ENCODE measurements around the gene GALNT10.
"Not testable (repeated sequence)": the region's sequence is repeated elsewhere in the genome, so short reads cannot be mapped to it uniquely, and the experiment has no call there.

GALNT10 gene, protein sequence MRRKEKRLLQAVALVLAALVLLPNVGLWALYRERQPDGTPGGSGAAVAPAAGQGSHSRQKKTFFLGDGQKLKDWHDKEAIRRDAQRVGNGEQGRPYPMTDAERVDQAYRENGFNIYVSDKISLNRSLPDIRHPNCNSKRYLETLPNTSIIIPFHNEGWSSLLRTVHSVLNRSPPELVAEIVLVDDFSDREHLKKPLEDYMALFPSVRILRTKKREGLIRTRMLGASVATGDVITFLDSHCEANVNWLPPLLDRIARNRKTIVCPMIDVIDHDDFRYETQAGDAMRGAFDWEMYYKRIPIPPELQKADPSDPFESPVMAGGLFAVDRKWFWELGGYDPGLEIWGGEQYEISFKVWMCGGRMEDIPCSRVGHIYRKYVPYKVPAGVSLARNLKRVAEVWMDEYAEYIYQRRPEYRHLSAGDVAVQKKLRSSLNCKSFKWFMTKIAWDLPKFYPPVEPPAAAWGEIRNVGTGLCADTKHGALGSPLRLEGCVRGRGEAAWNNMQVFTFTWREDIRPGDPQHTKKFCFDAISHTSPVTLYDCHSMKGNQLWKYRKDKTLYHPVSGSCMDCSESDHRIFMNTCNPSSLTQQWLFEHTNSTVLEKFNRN

GRCh38 chr5:154190595-154191304, at the start of gene GALNT10:
Gene GALNT10, plus strand, starts transcription at chr5:154190733. Its CDS starts 134 bp downstream, at chr5:154190867.
- in situ Hi-C loops (cut with HindIII; ENCODE audit: low sequenced_read_pairs), result no loop called here

DNA sequence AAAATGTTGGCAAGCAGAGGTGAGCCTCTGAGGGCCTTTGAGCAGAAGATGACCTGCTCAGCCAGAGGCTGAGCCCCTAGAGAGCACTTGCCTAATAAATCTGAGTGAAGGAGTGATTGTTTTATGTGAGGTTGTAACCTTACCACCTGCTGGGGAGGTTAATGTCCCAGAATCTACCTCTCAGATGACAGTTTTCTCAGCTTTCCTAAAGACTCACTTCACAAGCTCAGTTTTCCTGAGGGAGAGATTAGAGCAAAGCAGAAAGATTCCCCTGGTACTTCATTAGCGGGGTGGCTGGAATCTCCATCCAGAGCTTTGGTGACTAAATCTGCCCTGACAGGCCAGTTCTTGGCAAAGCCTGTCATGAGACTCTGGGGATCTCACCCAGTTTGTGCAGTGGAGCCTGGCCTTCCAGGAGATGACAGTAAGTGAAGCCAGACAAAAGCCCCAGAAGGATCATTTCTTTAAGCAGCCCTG, 48.8 kb upstream of the GALNT10 start:
- in situ Hi-C loops (cut with HindIII; ENCODE audit: low sequenced_read_pairs), result no loop called here

- in situ Hi-C loops (cut with HindIII; ENCODE audit: low sequenced_read_pairs), result no loop called here
Observed at GRCh38 chr5:154143211-154143641, 47.3 kb upstream of the GALNT10 start.

- in situ Hi-C loops (cut with HindIII; ENCODE audit: low sequenced_read_pairs), result no loop called here
Observed at GRCh38 chr5:154145268-154145667, 45.3 kb upstream of the GALNT10 start.

DNA sequence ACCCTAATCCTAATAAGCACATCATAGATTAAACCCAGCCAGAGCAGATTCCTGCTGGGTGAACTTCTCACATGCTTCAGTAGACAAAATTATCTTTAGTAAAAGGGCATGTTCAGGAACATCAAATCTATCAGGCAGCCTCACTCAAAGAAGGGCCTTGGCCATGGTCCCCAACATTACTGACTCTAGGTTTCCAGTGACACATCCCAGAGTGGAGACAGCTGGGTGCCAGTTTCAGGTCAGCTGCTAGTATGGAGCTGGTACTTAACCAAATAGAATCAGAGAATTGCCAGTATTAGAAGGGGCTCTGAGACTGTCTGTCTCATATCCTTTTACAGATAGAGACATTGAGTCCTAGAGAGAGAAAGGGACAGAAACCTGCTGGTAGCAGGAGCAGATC, 44.1 kb upstream of the GALNT10 start:
- in situ Hi-C loops (cut with HindIII; ENCODE audit: low sequenced_read_pairs), result no loop called here

GRCh38 chr5:154147666-154148065, 42.9 kb upstream of the GALNT10 start:
- in situ Hi-C loops (cut with HindIII; ENCODE audit: low sequenced_read_pairs), result no loop called here

GRCh38 chr5:154150471-154150870, 40.1 kb upstream of the GALNT10 start:
- in situ Hi-C loops (cut with HindIII; ENCODE audit: low sequenced_read_pairs), result not testable (repeated sequence)

GRCh38 chr5:154157483-154158378, 32.8 kb upstream of the GALNT10 start:
- in situ Hi-C loops (cut with HindIII; ENCODE audit: low sequenced_read_pairs), result no loop called here

DNA sequence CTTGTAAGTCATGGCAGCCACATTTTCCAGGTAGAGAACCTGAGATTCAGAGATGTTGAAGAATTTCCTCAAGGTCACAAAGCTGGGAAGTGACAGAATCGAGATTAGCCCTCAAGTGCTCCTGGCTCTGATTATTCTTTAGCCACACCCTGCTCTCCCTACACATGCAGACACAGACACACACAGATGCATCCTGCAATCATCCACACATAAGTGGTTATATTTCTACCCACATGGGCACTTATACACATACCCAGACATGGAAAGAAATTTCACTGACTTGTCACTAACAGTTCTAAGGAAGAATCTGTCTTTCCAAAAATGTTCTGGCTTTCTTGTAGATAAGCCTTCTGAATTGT, 32.2 kb upstream of the GALNT10 start:
- in situ Hi-C loops (cut with HindIII; ENCODE audit: low sequenced_read_pairs), result no loop called here

DNA sequence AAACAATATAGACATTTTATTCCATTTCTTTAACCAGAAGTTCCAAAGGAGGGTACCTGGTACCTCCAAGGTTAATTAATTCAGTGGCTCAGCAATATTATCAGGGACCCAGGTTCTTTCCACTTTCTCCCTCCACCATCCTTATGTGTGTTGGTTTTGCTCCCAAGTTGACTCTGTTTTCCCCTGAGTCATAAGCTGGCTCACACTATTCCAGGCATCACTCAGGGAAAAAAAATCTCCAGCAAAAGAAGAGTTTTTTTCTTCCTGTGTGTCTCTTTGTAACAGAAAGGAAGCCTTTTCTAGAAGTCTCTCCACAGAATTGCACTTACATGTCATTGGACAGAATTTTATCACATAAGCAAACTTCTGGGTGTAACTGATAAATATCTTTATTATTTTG, 31.2 kb upstream of the GALNT10 start:
- in situ Hi-C loops (cut with HindIII; ENCODE audit: low sequenced_read_pairs), result no loop called here

GRCh38 chr5:154162539-154163151, 27.9 kb upstream of the GALNT10 start:
- in situ Hi-C loops (cut with HindIII; ENCODE audit: low sequenced_read_pairs), result no loop called here

GRCh38 chr5:154163327-154164248, 26.9 kb upstream of the GALNT10 start:
- in situ Hi-C loops (cut with HindIII; ENCODE audit: low sequenced_read_pairs), result no loop called here

- in situ Hi-C loops (cut with HindIII; ENCODE audit: low sequenced_read_pairs), result no loop called here
Observed at GRCh38 chr5:154164249-154164581, 26.3 kb upstream of the GALNT10 start.

- in situ Hi-C loops (cut with HindIII; ENCODE audit: low sequenced_read_pairs), result no loop called here
Observed at GRCh38 chr5:154165886-154166285, 24.6 kb upstream of the GALNT10 start.

DNA sequence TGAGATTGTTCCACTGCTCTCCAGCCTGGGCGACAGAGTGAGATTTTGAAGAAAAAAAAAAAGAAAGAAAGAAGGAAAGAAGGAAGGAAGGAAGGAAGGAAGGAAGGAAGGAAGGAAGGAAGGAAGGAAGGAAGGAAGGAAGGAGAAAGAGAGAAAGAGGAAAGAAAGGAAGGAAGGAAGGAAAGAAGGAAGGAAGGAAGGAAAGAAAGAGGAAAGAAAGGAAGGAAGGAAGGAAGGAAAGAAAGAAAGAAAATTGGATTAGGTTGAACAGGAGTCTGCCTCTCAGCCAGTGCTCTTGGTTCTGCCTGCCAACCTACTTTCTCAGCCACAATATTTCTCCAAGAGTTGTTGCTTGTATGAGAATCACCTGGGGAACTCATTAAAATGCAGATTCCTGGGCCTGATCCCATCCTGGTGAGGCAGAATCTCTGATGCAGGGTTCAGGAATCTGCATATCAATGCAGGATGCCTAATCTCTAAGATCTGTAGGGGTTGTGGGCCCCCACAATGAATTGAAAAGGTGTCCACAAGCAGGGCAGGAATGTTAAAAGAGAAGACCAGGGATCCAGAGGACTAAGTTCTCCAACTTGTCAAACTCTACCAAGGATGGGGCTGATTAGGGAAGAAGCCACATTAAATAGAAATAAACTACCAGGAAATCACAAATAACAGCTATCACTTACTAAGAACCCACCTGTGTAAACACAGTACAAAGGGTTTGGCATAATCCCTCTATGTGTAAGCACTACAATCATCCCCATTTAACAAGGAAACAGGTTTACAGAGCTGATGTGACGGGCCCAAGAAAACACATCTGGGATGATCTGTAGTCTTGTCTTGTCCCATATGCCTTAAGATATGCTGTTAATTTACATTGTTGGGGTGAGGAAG, 23.4 kb upstream of the GALNT10 start:
- in situ Hi-C loops (cut with HindIII; ENCODE audit: low sequenced_read_pairs), result no loop called here

GRCh38 chr5:154168395-154168794, 22.1 kb upstream of the GALNT10 start:
- in situ Hi-C loops (cut with HindIII; ENCODE audit: low sequenced_read_pairs), result no loop called here

DNA sequence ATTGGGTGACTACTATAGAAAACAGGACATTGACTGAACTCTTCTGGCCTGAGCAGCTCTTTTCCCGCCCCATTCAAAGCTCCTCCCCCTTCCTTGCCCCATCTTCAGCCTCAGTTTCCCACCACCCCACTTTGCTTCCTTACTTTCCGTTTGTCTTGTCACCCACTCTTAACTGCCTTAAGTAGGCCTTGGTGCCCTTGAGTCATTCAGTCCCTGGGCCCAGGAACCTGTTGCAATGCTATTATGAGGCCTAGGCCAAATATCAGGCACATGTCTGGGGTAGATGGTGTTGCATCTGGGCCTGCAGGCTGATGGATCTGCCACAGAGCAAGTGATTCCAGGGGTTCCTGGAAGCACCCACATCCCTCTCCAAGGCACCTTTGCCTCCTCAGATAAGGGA, 17.7 kb upstream of the GALNT10 start:
- in situ Hi-C loops (cut with HindIII; ENCODE audit: low sequenced_read_pairs), result no loop called here

DNA sequence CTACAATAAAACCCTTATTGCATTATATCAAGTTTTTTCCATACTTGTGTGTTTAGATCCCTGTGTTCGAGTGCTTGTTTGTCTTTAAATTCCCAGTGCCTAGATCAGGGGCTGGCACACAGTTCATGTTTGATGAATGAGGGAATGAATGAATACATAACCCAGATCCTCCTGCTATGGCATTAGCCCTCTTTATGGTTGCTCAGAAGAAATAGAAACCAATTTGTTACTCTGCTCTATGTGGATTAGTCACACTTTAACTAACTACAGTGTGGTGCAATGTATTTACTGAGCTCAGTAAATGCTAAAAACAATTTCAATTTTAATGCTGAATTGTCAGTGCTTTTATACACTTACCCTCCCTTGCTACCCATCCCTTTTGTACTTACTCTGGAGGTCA, 16.4 kb upstream of the GALNT10 start:
- in situ Hi-C loops (cut with HindIII; ENCODE audit: low sequenced_read_pairs), result no loop called here
